Measurements from ENCODE around the gene AMOTL1.

Gene AMOTL1

GRCh38 chr11:94767701-94768601, at the start of gene AMOTL1:
Gene AMOTL1, plus strand, starts transcription at chr11:94768356. Its CDS starts 156 bp downstream, at chr11:94768512.
- peak in 1 of 2 donors; percentile 3 for DNase-seq (ENCODE audit: low read depth in 2 of 2)

GRCh38 chr11:94719876-94720275, 48.3 kb upstream of the AMOTL1 start:
- DNase-seq (ENCODE audit: low read depth in 2 of 2) = no peak

DNA sequence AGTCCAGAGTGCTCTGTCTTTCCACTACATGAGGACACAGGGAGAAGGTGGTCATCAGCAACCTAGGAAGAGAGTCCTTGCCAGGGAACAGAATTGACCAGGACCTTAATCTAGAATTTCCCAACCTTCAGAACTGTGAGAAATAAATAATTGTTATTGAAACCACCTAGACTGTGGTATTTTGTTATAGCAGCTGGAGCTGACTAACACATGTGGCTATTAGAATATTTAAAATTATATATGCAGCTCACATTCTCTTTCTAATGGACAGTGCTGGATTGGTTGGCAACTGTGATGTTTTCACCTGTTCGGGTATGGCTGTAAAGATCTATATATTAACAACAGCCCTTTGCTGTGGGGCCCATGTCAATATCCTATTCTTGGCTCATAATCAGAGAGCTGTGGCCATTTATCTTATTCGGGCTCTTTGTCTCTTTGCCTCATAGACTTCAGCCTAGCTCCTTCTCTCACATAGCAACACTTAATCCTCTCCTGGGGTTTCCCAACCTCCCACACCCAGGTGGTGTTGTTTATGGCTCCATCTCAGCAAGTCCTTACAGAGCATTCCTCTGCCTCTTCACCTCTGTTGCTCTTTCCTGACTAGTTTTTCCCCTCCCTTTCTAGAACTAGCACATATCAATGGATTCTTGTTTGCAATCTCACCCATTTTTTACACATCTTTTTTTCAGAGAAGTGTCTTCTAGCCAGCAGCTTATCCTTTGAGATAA, 46.4 kb upstream of the AMOTL1 start:
- DNase-seq (ENCODE audit: low read depth in 2 of 2) = no peak

- DNase-seq (ENCODE audit: low read depth in 2 of 2) = no peak
Observed at GRCh38 chr11:94722735-94723134, 45.4 kb upstream of the AMOTL1 start.

GRCh38 chr11:94725097-94725496, 43.1 kb upstream of the AMOTL1 start:
- DNase-seq (ENCODE audit: low read depth in 2 of 2) = no peak

DNA sequence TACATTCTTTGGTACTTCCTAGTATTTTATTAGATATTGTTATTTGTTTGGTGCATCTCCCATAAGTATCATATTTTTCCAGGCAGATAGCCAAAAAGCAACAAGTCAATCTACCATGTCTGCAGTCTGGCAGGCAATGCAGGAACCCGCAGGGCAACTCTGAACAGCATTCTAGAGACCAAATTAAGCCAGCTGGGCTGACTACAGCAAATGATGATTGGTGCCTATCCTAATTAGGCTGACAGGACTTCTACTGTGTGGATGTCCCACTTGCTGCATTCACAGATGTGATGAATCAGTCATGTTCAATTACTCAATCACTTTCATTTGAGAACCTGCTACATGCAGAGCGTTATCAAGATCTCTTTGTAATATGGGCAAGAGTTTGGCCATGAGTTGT, 40.3 kb upstream of the AMOTL1 start:
- no peak for DNase-seq (ENCODE audit: low read depth in 2 of 2)

- no peak for DNase-seq (ENCODE audit: low read depth in 2 of 2)
Observed at GRCh38 chr11:94728541-94728940, 39.6 kb upstream of the AMOTL1 start.

DNA sequence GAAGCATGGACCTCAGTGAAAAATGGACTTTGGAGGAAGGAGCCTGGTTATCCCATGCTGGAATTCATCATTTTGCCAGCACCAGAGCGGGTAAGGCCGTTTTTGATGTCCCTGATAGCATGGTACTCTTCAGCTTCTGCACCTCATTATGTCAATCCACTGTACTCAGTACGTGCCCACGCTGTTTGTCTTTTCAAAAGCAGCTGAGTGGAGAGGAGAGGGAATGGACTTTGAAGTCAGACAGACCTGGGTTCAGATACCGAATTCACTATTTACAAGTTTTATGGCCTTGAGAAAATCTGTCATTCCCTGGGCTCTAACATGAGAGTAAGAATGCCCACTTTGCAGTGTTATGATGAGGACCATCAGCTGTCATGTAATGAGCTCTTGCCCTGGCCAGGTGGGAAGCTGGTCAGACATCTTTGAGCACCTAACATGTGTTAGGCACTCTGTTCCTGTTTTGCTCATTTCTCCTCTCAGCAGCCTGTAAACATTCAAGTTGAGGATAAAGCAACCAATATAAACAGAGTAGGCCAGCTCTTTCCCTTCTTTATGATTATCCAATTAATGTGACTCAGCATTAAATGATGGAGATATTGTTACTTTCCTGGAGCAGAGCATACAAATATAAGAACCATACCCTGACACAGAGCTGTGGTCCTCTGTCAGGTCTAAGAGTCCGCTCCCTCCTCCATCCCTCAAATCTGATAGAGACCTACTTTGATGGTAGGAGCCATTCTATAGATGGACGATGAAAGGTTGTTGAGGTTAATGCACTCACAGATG, 39.0 kb upstream of the AMOTL1 start:
- DNase-seq (ENCODE audit: low read depth in 2 of 2) = no peak

- DNase-seq (ENCODE audit: low read depth in 2 of 2) = no peak
Observed at GRCh38 chr11:94730153-94730552, 38.0 kb upstream of the AMOTL1 start.

GRCh38 chr11:94731880-94732601, 36.1 kb upstream of the AMOTL1 start:
- DNase-seq (ENCODE audit: low read depth in 2 of 2) = no peak

GRCh38 chr11:94732617-94733281, 35.4 kb upstream of the AMOTL1 start:
- DNase-seq (ENCODE audit: low read depth in 2 of 2) = no peak

DNA sequence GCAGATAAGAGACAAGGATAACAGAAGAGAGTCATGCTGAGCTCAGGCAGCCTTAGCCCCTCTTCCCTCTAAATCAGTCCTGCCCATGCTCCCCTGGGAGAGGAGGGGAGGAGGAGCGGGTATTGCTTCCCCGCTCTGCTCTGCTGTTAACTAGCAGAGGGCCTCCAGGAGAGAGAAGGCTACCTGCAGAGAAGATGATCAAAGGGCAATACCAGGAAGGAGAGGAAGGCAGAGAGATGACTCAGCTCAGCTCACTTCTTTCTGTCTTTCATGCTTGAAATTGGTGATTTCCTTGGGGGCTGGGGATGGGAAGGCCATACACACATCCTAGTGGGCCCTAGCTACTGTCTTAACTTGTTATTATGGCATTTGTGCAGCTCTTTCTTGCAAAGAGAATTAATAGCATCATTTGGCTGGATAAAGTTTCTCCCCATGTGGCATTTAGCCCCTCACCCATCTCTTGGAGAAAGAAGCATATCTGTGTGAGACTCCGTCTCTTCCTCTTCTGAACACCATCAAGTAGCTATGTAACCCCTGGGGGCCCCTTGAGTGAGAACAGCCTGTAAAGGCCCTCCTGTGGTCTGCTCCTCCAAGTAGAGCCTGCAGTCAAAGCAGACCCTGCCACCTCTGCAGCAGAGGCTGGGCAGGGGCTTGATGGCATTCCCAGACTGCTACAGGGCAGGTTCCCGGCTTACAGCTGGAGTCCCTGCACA, 33.4 kb upstream of the AMOTL1 start:
- no peak for DNase-seq (ENCODE audit: low read depth in 2 of 2)

DNA sequence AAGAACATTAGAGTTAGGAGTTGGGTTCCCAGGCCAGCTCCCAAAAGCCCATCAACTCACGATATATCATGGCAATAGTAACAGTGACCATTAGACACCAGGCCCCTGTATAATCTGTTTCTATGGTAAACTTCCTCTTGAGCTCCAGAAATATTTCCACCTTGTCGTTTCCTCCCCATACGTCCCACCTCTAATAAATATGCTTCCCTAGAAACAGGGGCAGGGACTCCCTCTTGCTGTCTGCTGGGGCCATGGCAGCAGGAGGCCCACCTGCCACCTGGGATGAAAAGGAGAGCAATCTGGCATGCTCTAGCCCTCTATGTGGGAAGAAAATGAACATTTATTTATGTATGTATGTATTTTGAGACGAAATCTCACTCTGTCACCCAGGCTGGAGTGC, 32.2 kb upstream of the AMOTL1 start:
- DNase-seq (ENCODE audit: low read depth in 2 of 2) = no peak

GRCh38 chr11:94737171-94737611, 31.0 kb upstream of the AMOTL1 start:
- DNase-seq (ENCODE audit: low read depth in 2 of 2) = no peak

DNA sequence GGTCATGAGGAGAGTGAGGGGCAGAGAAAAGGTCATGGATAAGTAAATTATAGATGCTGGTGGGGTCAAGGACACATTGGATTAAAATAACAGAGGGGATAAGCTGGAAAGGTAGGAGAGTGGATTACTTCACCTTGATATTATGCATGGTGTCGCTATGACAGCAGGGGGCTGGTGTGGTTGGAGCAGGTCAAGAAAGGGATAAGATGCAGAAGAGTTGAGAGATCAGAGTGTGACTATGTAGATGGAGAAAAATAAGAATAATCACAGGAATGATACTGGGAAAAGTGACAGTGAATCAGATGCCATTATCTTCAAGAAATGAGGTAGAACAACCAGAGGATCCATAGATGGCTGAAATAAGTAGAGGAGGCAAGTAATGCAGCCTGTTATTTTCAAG, 29.4 kb upstream of the AMOTL1 start:
- DNase-seq (ENCODE audit: low read depth in 2 of 2) = no peak

GRCh38 chr11:94739331-94739730, 28.8 kb upstream of the AMOTL1 start:
- DNase-seq (ENCODE audit: low read depth in 2 of 2) = no peak

- DNase-seq (ENCODE audit: low read depth in 2 of 2) = no peak
Observed at GRCh38 chr11:94740083-94741021, 27.8 kb upstream of the AMOTL1 start.

- DNase-seq (ENCODE audit: low read depth in 2 of 2) = no peak
Observed at GRCh38 chr11:94741022-94741679, 27.0 kb upstream of the AMOTL1 start.

GRCh38 chr11:94742665-94743064, 25.5 kb upstream of the AMOTL1 start:
- no peak for DNase-seq (ENCODE audit: low read depth in 2 of 2)
